Measurements from ENCODE around the gene RAB17.
"Not testable (repeated sequence)": the region's sequence is repeated elsewhere in the genome, so short reads cannot be mapped to it uniquely, and the experiment has no call there.

GRCh38 chr2:237595829-237596519 lies 5.4 kb upstream of the RAB17 start:
- TF ChIP-seq CTBP1 (IDR thresholded peaks at IDR 0.05; ENCODE audit: borderline replicate concordance); NFRKB (IDR thresholded peaks at IDR 0.05); PKNOX1 (IDR thresholded peaks at IDR 0.05): not testable (repeated sequence)
